SHP77 (cell line): Measurements from ENCODE around the gene LMBR1L.
"Not testable (repeated sequence)": the region's sequence is repeated elsewhere in the genome, so short reads cannot be mapped to it uniquely, and the experiment has no call there.

ENCODE experiments used
- DNase-seq, 2 experiments: peaks; one replicate each; lab custom pipeline; 2025; lab: John Stamatoyannopoulos, UW

Gene LMBR1L, protein sequence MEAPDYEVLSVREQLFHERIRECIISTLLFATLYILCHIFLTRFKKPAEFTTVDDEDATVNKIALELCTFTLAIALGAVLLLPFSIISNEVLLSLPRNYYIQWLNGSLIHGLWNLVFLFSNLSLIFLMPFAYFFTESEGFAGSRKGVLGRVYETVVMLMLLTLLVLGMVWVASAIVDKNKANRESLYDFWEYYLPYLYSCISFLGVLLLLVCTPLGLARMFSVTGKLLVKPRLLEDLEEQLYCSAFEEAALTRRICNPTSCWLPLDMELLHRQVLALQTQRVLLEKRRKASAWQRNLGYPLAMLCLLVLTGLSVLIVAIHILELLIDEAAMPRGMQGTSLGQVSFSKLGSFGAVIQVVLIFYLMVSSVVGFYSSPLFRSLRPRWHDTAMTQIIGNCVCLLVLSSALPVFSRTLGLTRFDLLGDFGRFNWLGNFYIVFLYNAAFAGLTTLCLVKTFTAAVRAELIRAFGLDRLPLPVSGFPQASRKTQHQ

DNA sequence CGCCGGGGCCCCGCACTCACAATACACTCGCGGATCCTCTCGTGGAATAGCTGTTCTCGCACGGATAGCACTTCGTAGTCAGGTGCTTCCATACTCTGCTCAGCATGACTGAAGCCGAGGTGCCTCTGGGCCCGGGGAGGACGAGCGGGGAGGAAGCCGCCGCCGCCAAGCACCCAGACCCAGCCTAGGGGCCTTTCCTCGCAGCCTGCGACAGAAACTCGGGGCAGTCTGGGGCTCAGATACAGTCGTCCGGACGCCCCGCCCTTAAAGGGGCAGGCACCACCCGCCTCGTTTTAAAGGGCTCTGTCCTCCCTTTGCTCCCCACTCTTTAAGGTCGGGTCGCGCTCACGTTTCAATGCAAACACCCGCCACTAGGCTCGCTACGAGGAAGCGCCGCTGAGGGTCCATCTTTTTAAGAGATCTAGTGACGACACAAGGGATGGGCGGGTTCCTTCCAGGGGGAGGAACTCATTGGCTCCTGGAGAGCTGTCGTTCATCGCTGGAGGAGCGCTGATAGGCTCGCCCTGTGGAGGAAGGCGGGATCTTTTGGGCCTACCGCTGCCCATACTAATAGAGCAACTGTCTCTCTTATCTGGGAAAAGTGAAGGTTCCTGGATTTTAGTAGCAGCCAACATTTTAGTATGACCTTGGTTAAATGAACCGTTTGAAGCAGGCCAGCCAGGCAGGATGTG, at the start of gene LMBR1L:
Gene LMBR1L (minus strand): TSS at position 384 of the 692 bp plus-strand sequence. CDS start 292 bp downstream, at position 92.
- peak; percentile 96 to 99 for DNase-seq

DNA sequence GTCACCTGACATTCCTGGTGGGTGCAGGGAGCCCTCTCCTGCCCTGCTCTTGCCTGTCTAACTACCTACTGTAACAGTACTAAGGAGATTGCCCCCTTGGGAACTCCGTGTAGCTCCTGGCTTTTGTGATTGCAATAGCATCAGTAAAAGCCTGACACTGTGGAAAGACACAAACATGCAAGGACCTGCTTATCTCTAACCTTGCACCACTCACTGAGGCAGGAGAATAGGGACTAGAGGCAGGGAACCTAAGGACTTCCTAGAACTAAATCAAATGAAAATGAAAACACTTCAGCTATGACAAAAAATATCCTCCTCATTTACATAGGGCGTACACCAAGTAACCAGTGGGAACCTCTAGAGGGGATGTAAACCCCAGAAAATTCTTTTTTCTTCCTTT, 49.8 kb upstream of the LMBR1L start:
- no peak for DNase-seq

DNA sequence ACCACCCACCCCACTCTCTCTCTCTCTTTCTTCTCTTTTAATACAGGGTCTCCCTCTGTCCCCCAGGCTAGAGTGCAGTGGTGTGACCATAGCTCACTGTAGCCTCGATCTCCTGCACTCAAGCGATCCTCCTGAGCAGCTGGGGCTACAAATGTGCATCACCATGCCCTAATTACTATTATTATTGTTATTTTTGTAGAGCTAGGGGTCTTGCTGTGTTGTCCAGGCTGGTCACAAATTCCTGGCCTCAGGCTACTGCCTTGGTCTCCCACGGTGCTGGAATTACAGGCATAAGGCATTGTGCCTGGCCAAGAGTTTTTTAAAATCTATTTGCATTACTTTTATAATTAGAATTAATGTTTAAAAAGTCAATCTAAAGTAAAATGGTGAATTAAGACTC, 43.6 kb upstream of the LMBR1L start:
- no peak for DNase-seq

DNA sequence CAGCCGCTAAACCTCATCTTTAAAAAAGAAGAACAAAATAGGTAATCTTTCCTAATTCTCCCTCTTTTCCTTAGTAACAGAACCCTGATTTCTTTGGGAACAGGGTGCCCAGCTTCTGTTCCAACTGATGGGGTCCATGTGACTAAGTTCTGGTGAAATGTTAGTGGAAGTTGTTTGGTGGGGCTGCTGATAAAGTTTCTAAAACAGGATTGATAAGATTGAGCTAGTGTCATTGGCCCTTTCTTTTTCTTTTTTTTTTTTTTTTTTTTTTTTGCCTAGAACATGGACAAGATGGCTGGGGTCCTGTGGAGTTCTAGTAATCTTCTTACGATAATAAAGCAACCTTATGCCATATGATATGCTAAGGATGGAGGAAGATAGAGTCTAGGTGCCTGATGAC, 36.7 kb upstream of the LMBR1L start:
- DNase-seq, result no peak

DNA sequence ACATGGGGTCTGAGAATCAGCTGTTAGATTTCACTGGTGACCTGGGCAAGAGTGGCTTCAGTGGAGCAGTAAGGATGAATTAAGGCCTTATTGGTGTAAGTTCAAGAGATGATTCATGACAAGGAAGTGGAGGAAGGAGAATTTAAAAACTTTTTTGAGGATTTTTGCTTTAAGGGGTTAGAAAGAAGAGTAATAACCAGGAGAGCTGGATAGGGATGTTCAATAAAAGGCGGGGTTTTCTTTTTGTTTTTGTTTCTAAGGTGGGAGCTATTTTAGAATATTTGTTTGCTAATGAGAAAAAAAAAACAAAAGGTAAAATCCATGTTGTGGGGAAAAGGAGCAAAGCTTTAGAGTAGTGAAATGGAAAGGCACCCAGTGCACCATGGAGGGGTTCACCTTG, 35.8 kb upstream of the LMBR1L start:
- no peak for DNase-seq

DNA sequence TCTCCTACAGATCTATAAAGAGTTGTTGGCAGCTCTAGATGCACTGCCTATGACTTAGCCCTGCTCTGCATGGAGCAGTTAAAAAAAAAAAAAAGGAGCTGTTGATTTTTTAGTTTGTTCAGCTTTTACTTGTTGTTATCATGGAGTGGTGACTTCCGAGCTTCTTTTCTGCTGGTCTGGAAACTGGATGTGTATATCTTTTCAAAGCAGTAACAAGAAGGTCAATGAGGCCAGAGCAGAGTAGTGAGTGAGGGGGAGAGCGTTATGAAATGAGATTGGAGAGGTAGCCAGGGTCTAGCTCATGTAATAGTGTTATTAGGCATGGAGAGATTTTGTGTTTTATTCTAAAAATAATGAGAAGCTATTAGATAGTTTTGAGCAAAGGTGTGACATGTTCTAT, 33.7 kb upstream of the LMBR1L start:
- DNase-seq, result no peak

DNA sequence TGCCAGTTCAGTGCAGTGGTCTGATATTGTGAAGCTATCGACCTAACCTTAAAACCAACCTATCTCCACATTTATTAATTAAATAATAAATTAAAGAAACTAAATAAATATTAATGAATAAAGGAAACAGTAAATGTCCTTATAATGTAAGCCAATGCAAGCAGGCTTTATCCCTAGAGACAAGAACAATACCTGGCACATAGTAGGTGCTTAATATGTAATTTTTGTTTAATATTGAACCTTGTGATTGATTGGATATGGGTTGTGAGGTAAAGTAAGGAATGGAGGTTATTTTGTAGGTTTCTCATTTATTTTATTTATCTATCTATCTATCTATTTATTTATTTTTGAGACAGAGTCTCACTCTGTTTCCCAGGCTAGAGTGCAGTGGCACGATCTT, 28.4 kb upstream of the LMBR1L start:
- DNase-seq, result no peak

DNA sequence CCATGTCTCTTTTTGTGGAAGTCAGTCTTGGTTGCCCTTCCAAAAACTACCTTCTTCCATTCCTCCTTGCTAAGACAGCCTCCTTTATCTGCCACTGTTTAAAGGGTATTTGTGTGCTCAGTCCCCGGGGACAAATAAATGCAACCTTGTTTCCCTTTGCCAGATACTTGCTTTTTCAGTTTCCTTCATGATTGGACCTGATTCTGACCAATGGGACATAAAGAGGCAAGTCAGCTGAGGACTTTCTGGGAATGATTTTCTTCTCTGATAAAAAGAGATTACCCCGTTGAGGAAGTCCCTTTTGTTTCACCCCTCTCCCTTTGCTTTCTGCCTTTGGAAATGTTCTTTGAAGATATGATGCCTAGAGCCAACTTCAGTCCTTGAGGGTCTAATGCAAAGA, 27.9 kb upstream of the LMBR1L start:
- no peak for DNase-seq

DNA sequence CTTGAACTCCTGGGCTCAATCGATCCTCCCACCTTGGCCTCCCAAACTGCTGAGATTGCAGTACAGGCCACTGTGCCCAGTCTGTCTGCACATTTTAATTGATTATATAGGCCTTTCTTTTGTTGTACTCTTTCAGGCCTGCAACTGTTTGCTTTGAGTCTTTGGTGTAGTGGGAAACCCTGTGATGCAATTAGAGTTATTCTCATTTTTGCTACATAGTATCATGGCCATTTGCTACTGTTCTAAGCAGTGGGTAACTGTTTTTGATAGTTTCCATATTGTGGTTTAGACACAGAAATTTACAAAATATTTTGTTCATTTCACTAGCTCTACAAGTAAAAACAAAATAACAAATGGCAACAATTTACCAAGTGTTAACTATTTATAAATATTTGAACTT, 26.8 kb upstream of the LMBR1L start:
- no peak for DNase-seq

DNA sequence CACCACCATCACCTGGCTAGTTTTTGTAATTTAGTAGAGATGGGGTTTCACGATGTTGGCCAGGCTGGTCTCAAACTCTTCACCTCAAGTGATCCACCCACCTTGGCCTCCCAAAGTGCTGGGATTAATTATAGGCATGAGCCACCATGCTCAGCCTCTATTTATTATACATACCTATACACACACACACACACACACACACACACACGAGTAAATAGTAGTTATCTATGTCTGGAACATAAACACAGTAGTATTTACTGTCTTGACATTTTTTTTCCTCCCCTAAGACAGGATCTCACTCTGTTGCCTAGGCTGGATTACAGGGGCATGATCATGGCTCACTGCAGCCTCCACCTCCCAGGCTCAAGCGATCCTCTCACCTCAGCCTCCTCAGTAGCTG, 26.4 kb upstream of the LMBR1L start:
- DNase-seq, result not testable (repeated sequence)

DNA sequence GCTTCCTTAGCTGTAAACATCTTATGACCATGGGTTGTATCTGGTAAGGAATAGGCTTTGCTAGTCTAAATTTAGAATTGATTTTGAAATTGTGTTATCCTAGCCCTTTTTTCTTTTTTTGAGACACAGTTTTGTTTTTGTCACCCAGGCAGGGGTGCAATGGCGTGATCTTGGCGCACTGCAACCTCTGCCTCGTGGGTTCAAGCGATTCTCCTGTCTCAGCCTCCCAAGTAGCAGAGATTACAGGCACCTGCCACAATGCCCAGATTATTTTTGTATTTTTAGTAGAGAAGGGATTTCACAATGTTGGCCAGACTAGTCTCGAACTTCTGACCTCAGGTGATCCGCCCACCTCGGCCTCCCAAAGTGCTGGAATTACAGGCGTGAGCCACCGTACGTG, 22.9 kb upstream of the LMBR1L start:
- no peak for DNase-seq

DNA sequence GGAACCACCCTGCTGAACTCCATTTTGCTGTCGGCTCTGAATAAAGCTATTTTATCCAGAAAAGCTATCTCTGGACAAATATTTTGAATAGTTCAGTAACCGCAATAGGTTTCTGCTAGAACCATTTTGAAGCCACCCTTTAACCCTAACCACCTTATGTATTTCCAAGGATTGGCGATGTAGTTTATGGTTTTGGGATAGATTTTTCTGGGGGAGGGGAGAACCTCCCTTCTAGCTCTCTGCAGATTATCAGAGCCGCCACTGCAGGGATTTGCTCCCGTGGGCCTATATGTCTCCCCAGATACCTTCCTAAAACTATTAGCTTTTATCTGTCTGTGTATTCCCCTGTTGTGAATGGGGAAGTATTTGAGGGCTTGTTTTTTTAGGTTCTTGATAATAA, 22.4 kb upstream of the LMBR1L start:
- no peak for DNase-seq

DNA sequence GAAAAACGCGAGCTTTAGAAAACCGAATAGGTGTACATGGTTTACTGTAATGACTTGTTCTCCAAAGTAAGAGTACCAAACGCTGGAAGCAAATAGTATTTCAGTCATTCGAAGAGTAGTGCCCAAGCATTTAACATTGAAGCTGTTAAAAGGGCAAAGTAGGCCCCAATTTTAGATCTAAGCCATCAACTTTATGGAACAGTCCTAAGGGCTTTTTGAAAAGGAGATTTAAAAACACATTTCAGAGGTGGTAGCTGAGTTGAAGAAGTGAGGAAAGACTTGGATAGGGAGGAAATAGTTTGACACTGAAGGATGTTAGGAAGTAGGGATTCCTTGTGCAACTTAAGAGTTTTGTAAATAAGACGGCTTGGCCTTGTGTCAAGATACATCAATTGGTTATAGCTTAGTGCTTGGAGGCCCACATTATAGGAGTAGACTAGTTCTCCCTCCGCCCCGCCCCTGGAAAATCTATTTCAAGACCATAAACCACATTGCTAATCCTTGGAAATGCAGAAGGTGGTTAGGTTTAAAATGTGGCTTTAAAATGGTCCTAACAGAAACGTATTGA, 21.3 kb upstream of the LMBR1L start:
- DNase-seq, result no peak

DNA sequence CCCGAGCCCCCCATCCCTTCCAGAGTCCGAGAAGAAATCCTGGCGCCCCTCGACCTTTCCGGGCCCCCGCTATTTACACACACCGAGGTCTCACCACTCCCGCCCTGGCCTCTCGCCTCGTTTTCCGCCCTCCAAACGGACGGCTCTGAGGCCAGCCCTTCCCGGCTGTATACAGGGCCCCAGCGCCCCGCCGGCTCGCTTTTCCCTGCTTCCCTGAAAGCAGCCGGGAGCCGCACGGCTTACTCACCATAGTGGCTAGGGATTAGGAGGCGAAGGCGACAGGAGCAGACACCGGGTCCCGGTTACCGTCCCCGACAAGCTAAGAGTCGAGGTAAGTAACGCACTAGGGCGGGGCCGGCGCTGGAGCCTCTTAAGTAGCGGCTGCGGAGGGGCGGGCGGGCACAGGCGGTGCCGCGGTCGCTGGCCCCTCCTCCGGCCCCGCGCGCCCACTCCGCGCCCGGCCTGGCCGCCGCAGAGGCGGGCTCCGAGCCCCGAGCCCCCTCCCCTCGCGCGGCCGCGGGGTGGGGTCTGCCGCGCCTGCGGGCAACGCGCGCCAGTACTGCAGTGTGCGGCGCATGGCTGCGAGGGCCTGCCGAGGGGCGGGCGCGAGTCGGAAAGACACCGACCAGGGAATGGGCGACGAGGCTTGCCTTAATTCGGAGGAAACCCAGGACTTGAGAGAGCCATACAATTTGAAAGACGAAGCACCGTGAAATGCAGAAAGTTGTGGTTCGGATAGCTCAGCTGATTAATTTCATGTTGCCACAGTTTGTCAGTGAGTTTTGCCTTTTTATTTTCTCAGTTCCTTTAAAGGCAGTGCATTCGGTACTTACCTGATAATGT, 20.6 kb upstream of the LMBR1L start, which contains the start of gene TUBA1B:
Gene TUBA1B (minus strand): TSS at position 345 of the 843 bp plus-strand sequence. CDS start 95 bp downstream, at position 250.
- DNase-seq, result peak; percentile 84 to 86

DNA sequence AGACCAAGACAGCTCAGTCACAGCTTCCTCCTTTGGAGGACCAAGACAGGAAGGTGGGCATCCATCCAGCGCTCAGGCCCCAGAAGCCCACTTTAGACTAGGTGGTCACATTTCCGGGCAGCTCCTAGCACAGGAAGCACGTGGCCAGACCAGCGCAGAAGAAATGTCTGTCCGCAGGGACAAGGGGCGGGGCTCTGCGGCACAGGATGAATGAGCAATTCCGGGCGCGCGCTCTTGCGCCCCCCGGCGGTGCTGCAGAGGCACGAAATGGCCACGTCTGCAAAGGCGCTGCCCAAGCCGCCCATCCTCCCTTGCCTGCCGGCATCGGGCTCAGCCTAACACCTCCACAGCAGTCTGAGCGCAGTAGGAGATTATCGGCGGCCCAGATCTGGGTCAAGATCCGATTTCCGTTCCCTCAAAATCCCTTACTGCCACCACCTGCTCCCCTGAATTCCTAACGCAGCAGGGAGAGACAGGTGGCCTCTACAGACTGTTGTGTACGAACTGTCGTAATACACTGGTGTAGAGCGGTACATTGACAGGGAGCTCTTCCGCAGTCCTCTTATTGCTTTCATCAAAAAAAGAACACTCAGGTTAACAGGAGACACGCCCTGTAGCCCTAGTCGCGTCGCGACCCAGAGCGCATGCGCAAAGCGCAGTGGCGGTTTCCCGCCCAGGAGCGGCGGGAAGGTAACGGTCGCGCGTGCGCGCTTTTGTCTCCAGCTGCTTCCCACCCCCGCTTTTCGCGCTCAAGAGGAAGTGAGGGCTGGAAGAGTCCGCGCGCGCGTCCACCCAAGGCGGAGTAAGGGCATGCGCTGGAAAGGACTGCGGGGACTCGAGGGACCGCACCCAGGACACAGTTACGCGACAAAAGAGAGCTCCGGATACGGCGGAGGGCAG, 19.8 kb upstream of the LMBR1L start:
- DNase-seq, result peak; percentile 83 to 90

DNA sequence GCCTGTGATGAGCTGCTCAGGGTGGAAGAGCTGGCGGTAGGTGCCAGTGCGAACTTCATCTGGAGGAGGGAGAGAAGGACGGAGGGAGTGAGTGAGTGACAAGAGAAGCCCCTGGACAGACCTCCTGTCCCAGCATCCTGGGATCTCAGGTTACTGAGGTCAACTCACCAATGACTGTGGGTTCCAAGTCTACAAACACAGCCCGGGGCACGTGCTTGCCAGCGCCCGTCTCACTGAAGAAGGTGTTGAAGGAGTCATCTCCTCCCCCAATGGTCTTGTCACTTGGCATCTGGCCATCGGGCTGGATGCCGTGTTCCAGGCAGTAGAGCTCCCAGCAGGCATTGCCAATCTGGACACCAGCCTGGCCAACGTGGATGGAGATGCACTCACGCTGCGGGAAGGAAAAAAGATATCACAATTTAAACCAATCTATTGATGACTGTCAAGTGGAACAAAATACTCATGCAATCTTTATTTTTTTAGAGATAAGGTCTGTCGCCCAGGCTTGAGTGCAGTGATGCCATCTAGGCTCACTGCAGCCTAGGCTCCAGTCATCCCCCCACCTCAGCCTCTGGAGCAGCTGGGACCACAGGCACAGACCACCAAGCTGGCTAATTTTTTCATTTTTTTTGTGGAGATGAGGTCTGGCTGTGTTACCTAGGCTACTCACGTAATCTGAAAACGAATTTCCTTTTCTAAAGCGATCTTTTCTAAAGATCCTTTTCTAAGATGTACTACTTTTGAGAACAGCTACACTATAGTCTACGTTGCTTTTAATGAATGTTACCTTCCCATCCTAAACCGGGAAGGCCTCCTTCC, 18.9 kb upstream of the LMBR1L start:
- no peak for DNase-seq

DNA sequence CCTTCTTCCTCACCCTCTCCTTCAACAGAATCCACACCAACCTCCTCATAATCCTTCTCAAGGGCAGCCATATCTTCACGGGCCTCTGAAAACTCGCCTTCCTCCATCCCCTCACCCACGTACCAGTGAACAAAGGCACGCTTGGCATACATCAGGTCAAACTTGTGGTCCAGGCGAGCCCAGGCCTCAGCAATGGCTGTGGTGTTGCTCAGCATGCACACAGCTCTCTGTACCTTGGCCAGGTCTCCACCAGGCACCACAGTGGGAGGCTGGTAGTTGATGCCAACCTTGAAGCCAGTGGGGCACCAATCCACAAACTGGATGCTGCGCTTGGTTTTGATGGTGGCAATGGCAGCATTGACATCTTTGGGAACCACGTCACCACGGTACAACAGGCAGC, 17.3 kb upstream of the LMBR1L start:
- not testable (repeated sequence) for DNase-seq

DNA sequence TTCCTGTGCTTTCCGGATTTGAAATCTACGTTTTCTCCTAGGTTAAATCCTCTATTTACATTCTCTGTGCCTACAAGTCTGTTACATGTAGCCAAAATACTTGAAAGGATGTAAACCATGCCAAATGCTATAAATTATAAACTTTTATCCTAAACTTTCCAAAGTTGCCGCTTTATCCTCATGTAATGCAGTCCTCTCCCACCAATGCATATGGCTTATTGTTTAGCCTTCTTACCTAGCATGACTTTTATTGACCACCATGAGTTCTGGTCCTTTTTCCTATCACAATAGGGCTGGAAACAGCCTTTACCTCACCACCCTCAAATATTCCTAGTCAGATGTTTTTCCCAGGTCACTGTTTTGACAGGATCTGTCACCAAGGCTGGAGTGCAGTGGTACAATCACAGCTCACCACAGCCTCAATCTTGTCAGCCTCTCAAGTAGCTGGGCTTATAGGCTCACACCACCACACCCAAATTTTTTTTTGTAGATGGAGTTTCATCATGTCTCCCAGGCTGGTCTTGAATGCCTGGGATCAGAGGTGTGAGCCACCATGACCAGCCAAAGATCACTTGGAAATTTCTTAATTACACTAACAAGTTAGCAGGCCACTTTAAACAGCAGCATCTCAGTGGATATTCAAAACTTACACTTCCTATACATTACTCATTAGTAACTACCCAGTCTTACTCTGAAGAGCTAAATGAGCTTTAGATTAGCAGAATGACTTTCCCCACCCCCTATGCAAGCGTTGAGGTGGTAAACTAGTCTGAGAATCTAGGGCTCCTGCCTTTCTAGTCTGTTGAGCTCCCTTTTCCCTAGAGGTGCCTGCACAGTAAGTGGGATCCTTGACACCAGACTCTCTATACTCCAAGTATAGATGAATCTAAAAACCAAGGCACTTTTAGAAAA, 16.5 kb upstream of the LMBR1L start:
- DNase-seq, result no peak
